Measurements from ENCODE around the gene VEGFC.

The VEGFC gene

DNA sequence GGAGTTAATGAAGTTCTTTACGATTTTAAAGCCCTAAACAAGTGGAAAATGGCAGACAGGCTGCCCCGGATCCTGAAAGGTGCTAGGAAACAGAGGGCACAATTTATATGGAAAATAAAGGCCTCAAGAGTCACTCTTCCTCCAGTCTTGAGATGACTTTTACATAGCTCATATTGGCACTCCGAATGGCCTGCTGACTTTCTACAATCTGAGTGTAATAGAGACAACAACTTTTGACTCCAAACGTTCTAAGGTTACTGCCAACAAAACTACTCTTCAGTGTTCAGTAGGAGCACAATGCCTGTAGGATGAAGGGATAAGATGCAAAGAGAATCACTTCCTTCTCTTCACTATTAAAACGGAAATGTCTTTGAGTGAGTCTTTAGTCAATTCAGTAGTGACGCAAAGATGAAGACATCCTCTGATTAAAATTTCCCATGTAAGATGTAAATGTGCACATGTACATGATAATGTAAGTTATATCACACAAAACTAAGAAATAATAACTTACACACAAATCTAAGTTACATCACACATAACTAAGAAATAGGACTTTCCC lies 40.5 kb downstream of the VEGFC start:
- H3K27ac ChIP-seq = no peak overlapping the region

GRCh38 chr4:176751061-176751460 lies 41.7 kb downstream of the VEGFC start:
- TF ChIP-seq, protein P1, sequence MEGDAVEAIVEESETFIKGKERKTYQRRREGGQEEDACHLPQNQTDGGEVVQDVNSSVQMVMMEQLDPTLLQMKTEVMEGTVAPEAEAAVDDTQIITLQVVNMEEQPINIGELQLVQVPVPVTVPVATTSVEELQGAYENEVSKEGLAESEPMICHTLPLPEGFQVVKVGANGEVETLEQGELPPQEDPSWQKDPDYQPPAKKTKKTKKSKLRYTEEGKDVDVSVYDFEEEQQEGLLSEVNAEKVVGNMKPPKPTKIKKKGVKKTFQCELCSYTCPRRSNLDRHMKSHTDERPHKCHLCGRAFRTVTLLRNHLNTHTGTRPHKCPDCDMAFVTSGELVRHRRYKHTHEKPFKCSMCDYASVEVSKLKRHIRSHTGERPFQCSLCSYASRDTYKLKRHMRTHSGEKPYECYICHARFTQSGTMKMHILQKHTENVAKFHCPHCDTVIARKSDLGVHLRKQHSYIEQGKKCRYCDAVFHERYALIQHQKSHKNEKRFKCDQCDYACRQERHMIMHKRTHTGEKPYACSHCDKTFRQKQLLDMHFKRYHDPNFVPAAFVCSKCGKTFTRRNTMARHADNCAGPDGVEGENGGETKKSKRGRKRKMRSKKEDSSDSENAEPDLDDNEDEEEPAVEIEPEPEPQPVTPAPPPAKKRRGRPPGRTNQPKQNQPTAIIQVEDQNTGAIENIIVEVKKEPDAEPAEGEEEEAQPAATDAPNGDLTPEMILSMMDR (IDR thresholded peaks at IDR 0.05) = no peak

More for the DNA sequence above, 40.5 kb downstream of the VEGFC start:
- Histone ChIP-seq H3K27me3 (ENCODE audit: control insufficient read depth, insufficient read depth, low read length) (no peaks in the 10 kb centered on the region), H3K4me2 (ENCODE audit: low read length) (no peak overlapping the region), H3K9ac (no peak overlapping the region), H3K36me3 (ENCODE audit: control insufficient read depth, insufficient read depth, low read length) (no peaks in the 10 kb centered on the region), H2AFZ (no peak overlapping the region), H3K4me1 (no peaks in the 10 kb centered on the region), H3K9me3 (ENCODE audit: control insufficient read depth, low read length) (no peaks in the 10 kb centered on the region), H3K4me3 (ENCODE audit: low read depth, low read length) (no peak overlapping the region), H3K79me2 (no peaks in the 10 kb centered on the region)
- TF ChIP-seq, protein P1 (IDR thresholded peaks at IDR 0.05) = no peak

GRCh38 chr4:176746846-176747245 lies 45.9 kb downstream of the VEGFC start:
- H3K4me2 ChIP-seq (ENCODE audit: low read length) = no peak overlapping the region
- no peaks in the 10 kb centered on the region for H3K36me3 ChIP-seq (ENCODE audit: control insufficient read depth, insufficient read depth, low read length)
- no peaks in the 10 kb centered on the region for H3K79me2 ChIP-seq
- H3K9me3 ChIP-seq (ENCODE audit: control insufficient read depth, low read length) = no peaks in the 10 kb centered on the region
- H3K4me1 ChIP-seq = no peaks in the 10 kb centered on the region
- TF ChIP-seq, protein P1 (IDR thresholded peaks at IDR 0.05) = no peak
- no peak overlapping the region for H3K27ac ChIP-seq
- no peak overlapping the region for H3K4me3 ChIP-seq (ENCODE audit: low read depth, low read length)
- H3K27me3 ChIP-seq (ENCODE audit: control insufficient read depth, insufficient read depth, low read length) = no peaks in the 10 kb centered on the region
- no peak overlapping the region for H3K9ac ChIP-seq
- no peak overlapping the region for H2AFZ ChIP-seq

More at GRCh38 chr4:176751061-176751460, 41.7 kb downstream of the VEGFC start:
- no peaks in the 10 kb centered on the region for H3K36me3 ChIP-seq (ENCODE audit: control insufficient read depth, insufficient read depth, low read length)
- H3K9ac ChIP-seq = no peak overlapping the region
- no peak overlapping the region for H2AFZ ChIP-seq
- no peaks in the 10 kb centered on the region for H3K27me3 ChIP-seq (ENCODE audit: control insufficient read depth, insufficient read depth, low read length)
- H3K27ac ChIP-seq = no peak overlapping the region
- no peaks in the 10 kb centered on the region for H3K9me3 ChIP-seq (ENCODE audit: control insufficient read depth, low read length)
- no peaks in the 10 kb centered on the region for H3K79me2 ChIP-seq
- H3K4me2 ChIP-seq (ENCODE audit: low read length) = no peak overlapping the region
- no peaks in the 10 kb centered on the region for H3K4me1 ChIP-seq
- H3K4me3 ChIP-seq (ENCODE audit: low read depth, low read length) = no peak overlapping the region

DNA sequence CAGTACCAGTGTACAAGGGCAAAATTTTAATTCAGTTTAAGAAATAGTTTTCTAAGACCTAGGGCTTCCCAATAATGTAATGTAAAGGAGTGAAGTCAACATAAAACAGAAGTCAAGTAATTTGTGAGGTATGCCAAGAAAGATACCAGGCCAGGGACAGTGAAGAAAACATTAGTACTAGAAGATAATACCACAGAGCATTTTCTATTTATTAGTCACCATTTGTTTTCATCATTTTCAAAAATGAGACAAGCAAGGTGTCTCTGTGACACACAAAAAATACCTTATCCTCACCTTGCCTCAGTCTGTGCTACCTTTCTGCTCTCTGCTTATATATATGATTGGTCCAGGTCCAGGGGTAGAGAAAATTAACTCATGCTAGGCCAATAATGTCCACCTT lies 46.8 kb downstream of the VEGFC start:
- TF ChIP-seq, protein P1 (IDR thresholded peaks at IDR 0.05) = no peak
- no peak overlapping the region for H3K4me3 ChIP-seq (ENCODE audit: low read depth, low read length)

GRCh38 chr4:176744091-176744490 lies 48.6 kb downstream of the VEGFC start:
- TF ChIP-seq, protein P1 (IDR thresholded peaks at IDR 0.05) = no peak
- H2AFZ ChIP-seq = no peak overlapping the region
- H3K9ac ChIP-seq = no peak overlapping the region
- H3K4me2 ChIP-seq (ENCODE audit: low read length) = no peak overlapping the region
- H3K4me1 ChIP-seq = no peaks in the 10 kb centered on the region
- H3K27me3 ChIP-seq (ENCODE audit: control insufficient read depth, insufficient read depth, low read length) = no peaks in the 10 kb centered on the region
- H3K79me2 ChIP-seq = no peaks in the 10 kb centered on the region
- no peak overlapping the region for H3K4me3 ChIP-seq (ENCODE audit: low read depth, low read length)
- no peak overlapping the region for H3K27ac ChIP-seq
- H3K9me3 ChIP-seq (ENCODE audit: control insufficient read depth, low read length) = no peaks in the 10 kb centered on the region
- H3K36me3 ChIP-seq (ENCODE audit: control insufficient read depth, insufficient read depth, low read length) = no peaks in the 10 kb centered on the region

More for the DNA sequence above, 46.8 kb downstream of the VEGFC start:
- no peak overlapping the region for H3K9ac ChIP-seq
- H3K79me2 ChIP-seq = no peaks in the 10 kb centered on the region
- no peaks in the 10 kb centered on the region for H3K27me3 ChIP-seq (ENCODE audit: control insufficient read depth, insufficient read depth, low read length)
- H3K27ac ChIP-seq = no peak overlapping the region
- H3K4me2 ChIP-seq (ENCODE audit: low read length) = no peak overlapping the region
- no peak overlapping the region for H2AFZ ChIP-seq
- no peaks in the 10 kb centered on the region for H3K9me3 ChIP-seq (ENCODE audit: control insufficient read depth, low read length)
- no peaks in the 10 kb centered on the region for H3K4me1 ChIP-seq
- H3K36me3 ChIP-seq (ENCODE audit: control insufficient read depth, insufficient read depth, low read length) = no peaks in the 10 kb centered on the region
